K562 (cell line): ENCODE data around the gene FGF12.

Experiments
- SNRNP70 ChIP-seq: fragments of 200-400 bp; formaldehyde crosslinking; optimal IDR thresholded peaks from 2 replicates; pipeline ENCODE3; 2017; ENCODE audit warnings: low read depth, low read length
- TARDBP ChIP-seq: fragments of 450-650 bp; IDR thresholded peaks from 2 replicates; pipeline ENCODE4 v1.6.1; 2016
- TOE1 ChIP-seq, 2 experiments: fragments of 450-650 bp in 1 of 2; sonication (generic) in 1 of 2; formaldehyde crosslinking in 1 of 2; IDR thresholded peaks; 2 replicates each; pipeline versions ENCODE4 v1.7.1 to v1.8.0; 2016 to 2022; ENCODE audit warnings: borderline replicate concordance in 2 of 2, mild to moderate bottlenecking in 2 of 2, antibody characterized with exemption in 1 of 2, inconsistent platforms in 1 of 2, low read depth in 1 of 2, missing genetic modification reagents in 1 of 2, moderate library complexity in 1 of 2
- ZZZ3 ChIP-seq: fragments of 450-650 bp; IDR thresholded peaks from 2 replicates; pipeline ENCODE4 v1.6.1; 2016; ENCODE audit warnings: antibody characterized with exemption, mild to moderate bottlenecking, moderate library complexity
- TF ChIP-seq, protein P1 (sequence below), 2 experiments: fragments of 450-650 bp; IDR thresholded peaks; 2 replicates each; pipeline ENCODE4 v1.6.1; 2016

DNA sequence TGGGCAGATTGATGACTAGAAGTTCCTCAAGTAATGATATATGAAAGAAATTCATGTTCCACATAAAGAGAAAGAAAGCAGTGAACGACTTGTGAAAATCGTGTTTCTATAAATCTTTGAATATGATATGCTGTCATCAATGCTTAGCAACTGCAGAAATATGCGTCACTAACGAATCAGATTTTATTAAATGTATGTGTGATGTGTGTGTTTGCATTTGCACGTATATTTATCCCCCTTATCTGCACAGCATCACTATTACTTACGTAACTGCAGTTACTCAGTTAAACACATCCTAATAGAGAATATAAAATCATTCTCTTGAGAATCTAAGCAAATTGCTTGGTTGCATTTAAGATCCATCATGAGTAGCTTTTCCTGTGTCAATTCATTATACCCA lies 468.6 kb downstream of the FGF12 start:
- TF ChIP-seq TOE1 (IDR thresholded peaks at IDR 0.05; ENCODE audit: borderline replicate concordance), result no peak
- no peak for TF ChIP-seq TOE1 (CRISPR knock-in tag; IDR thresholded peaks at IDR 0.05; ENCODE audit: borderline replicate concordance, low read depth)
- TF ChIP-seq ZZZ3, result no peak
- no peak for TF ChIP-seq SNRNP70
- TF ChIP-seq, protein P1, sequence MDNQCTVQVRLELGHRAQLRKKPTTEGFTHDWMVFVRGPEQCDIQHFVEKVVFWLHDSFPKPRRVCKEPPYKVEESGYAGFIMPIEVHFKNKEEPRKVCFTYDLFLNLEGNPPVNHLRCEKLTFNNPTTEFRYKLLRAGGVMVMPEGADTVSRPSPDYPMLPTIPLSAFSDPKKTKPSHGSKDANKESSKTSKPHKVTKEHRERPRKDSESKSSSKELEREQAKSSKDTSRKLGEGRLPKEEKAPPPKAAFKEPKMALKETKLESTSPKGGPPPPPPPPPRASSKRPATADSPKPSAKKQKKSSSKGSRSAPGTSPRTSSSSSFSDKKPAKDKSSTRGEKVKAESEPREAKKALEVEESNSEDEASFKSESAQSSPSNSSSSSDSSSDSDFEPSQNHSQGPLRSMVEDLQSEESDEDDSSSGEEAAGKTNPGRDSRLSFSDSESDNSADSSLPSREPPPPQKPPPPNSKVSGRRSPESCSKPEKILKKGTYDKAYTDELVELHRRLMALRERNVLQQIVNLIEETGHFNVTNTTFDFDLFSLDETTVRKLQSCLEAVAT (IDR thresholded peaks at IDR 0.05), result no peak
- no peak for TF ChIP-seq TARDBP
